Heart left ventricle (tissue), 16 donors: ENCODE measurements around the gene FNBP1. TPM values are rescaled to one million over a fixed set of nuclear protein-coding genes. Genes with fewer than 3 reads are reported as not detected.

Source experiments
- ATAC-seq, 4 donors: fragments of 200-7000 bp; cut with Tn5 transposase; one replicate each; pipeline ENCODE4 v1.9.1; 2020 to 2022; ENCODE audit warnings: moderate library complexity in 4 of 4, mild to moderate bottlenecking in 3 of 4, moderate number of reproducible peaks in 1 of 4
- DNase-seq, 5 donors: peaks; one replicate each; pipeline ENCODE4 v3.0.0-alpha.2; 2020
- H3K27ac ChIP-seq, 12 donors: fragments of 200-600 bp; sonication (generic) in 4 of 12; one replicate each; pipeline versions ENCODE4 v1.5.0 to v1.8.0; 2016 to 2022; ENCODE audit warnings: mild to moderate bottlenecking in 2 of 12
- H3K27me3 ChIP-seq, 9 donors: fragments of 200-600 bp; sonication (generic) in 2 of 9; one replicate each; pipeline versions ENCODE4 v1.5.1 to v1.8.0; 2016 to 2022; ENCODE audit warnings: mild to moderate bottlenecking in 3 of 9
- H3K36me3 ChIP-seq, 9 donors: fragments of 200-600 bp; sonication (generic) in 2 of 9; one replicate each; pipeline versions ENCODE4 v1.5.0 to v1.8.0; 2018 to 2022; ENCODE audit warnings: mild to moderate bottlenecking in 2 of 9
- H3K4me1 ChIP-seq, 12 donors: fragments of 200-600 bp; sonication (generic) in 4 of 12; one replicate each; pipeline versions ENCODE4 v1.5.0 to v1.8.0; 2016 to 2022; ENCODE audit warnings: mild to moderate bottlenecking in 3 of 12
- H3K4me3 ChIP-seq, 12 donors: fragments of 200-600 bp; sonication (generic) in 4 of 12; one replicate each; pipeline versions ENCODE4 v1.5.0 to v1.8.0; 2017 to 2022; ENCODE audit warnings: mild to moderate bottlenecking in 9 of 12, moderate library complexity in 4 of 12
- H3K9me3 ChIP-seq, 12 donors: fragments of 200-600 bp; sonication (generic) in 4 of 12; one replicate each; pipeline versions ENCODE4 v1.5.0 to v1.8.0; 2016 to 2022; ENCODE audit warnings: mild to moderate bottlenecking in 1 of 12
- POLR2A ChIP-seq, 2 donors: fragments of 450-650 bp; IDR thresholded peaks; one replicate each; pipeline ENCODE4 v1.6.1; 2017; ENCODE audit warnings: antibody characterized with exemption in 2 of 2, mild to moderate bottlenecking in 2 of 2, moderate library complexity in 2 of 2
- WGBS, 4 donors: extraction: QIAGEN DNeasy Blood & Tissue Kit in 2 of 4; methylation state at CpG; one replicate each; pipeline versions ENCODE4 v1.1.5 to v1.1.7; 2013 to 2018; 5-methylcytosine and 5-hydroxymethylcytosine counted together
- intact Hi-C, 10 donors: fragments of 100-400 bp; cut with DNase I; formaldehyde crosslinking; loops; one replicate each; pipeline versions ENCODE4 v1.11.1 to v1.14.2; 2022
- polyA plus RNA-seq, 2 donors: library from polyadenylated mRNA; stranded (reverse); fragments of 200-250 nt; gene quantifications; one replicate each; pipeline ENCODE4 v1.2.3, GENCODE V29; 2013
- total RNA-seq, 9 donors: library from RNA; depleted of rRNA in 2 of 9; stranded (reverse); fragments of >200 nt in 2 of 9; fragmentation: NEBNext Ultra II Directional in 3 of 9; extraction: Animal tissue kit (Norgen Biotek cat#: 25700) in 3 of 9; gene quantifications; one replicate each; pipeline versions ENCODE4 v1.1.0 to v1.2.4, GENCODE V29; 2016 to 2023
- TF ChIP-seq, protein P1 (sequence below), 12 donors: fragments of 200-600 bp; sonication (generic) in 4 of 12; IDR thresholded peaks; one replicate each; pipeline versions ENCODE4 v1.5.0 to v1.8.0; 2018 to 2022; ENCODE audit warnings: antibody characterized with exemption in 12 of 12, mild to moderate bottlenecking in 5 of 12
- donor health status: ischemic (EF 13 %, LVEDD 7.1; RV severe dilation, severe dysfunction).
- donor health status: healthy with polysubstance abuse.
- donor health status: DM: no; HTN: yes; CAD: no.
- donor health status: DM: no; HTN: no; CAD: no.
- donor health status: ischemic (EF 25% LVEDD 6.9; RV normal size, moderate dysfunction).
- donor health status: ischemic (EF 25% LVEDD 5.7; RV mildly dilated, moderate dysfunction).
- donor health status: healthy.
- donor health status: DM: yes; HTN: yes; CAD: no.
- donor health status: ischemic (EF 35%, LVEDD 5.7; RV mildly dilated, moderate dysfunction).
- donor health status: nonischemic (EF 11% LVEDD 7.7; RV severe dilation, severe dysfunction).
- donor health status: DM: yes; HTN: yes; CAD: no.
- donor health status: PGD.
- donor health status: ischemic (EF 29% LVEDD 5.4; RV normal size, mild dysfunction).
- donor health status: nonischemic (EF 23%, LVEDD 6.1; RV moderate dilation, normal function).

Gene FNBP1
- total and polyA plus RNA-seq, 11 donors: 6.9 to 47.3 (median 24.1) TPM

DNA sequence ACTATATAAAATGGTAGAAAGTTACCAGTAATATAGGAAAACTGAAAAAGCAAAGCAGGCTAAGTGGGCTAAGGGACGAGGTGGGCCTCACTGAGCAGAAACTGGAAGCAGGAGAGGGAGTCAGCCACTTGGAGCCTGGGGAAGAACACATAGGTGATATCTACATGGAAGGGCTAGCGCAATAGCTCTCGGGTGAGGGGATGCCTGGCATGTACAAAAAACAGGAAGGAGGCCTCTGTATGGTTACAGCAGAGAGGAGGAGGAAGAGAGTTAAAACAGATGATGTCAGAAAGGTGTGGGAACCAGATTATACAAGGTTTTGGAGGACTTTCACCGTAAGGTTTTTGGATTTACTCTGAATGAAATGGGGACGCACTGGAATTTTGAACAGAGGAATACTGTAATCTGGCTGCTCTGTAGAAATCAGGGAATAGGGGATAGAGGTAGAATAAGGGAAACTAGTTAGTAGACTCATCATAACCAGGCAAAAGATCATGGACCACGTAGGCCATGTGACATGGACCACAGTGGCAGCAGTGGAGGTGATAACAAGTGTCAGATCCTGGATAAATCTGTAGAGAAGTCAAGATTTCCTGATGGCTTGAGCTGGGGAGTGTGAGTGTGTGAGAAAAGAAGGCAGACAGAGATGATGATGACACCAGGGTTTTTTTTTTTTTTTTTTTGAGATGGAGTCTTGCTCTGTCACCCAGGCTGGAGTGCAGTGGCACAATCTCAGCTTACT lies 52.5 kb downstream of the FNBP1 start:
- H3K4me1 ChIP-seq: peaks cover 0 to 40% (median 3%) of the 10 kb centered on the region in 12 donors
- H3K4me3 ChIP-seq: no peak overlapping the region
- WGBS, 4 donors: 66 to 75% (median 69%) methylated on average over 6 of the region's 6 CpGs
- intact Hi-C loops: no loop called here
- DNase-seq (no peak), ATAC-seq (peak in 1 of 4 donors; percentile 54)
- TF ChIP-seq, protein P1, sequence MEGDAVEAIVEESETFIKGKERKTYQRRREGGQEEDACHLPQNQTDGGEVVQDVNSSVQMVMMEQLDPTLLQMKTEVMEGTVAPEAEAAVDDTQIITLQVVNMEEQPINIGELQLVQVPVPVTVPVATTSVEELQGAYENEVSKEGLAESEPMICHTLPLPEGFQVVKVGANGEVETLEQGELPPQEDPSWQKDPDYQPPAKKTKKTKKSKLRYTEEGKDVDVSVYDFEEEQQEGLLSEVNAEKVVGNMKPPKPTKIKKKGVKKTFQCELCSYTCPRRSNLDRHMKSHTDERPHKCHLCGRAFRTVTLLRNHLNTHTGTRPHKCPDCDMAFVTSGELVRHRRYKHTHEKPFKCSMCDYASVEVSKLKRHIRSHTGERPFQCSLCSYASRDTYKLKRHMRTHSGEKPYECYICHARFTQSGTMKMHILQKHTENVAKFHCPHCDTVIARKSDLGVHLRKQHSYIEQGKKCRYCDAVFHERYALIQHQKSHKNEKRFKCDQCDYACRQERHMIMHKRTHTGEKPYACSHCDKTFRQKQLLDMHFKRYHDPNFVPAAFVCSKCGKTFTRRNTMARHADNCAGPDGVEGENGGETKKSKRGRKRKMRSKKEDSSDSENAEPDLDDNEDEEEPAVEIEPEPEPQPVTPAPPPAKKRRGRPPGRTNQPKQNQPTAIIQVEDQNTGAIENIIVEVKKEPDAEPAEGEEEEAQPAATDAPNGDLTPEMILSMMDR (IDR thresholded peaks at IDR 0.05): no peak
- no peak for TF ChIP-seq POLR2A (IDR thresholded peaks at IDR 0.05)
- no peaks in the 10 kb centered on the region for H3K27me3 ChIP-seq
- H3K36me3 ChIP-seq: peaks cover 0 to 25% (median 0%) of the 10 kb centered on the region in 9 donors
- H3K27ac ChIP-seq: peak overlapping the region in 2 of 12 donors; percentile 38 to 52
- no peaks in the 10 kb centered on the region for H3K9me3 ChIP-seq

DNA sequence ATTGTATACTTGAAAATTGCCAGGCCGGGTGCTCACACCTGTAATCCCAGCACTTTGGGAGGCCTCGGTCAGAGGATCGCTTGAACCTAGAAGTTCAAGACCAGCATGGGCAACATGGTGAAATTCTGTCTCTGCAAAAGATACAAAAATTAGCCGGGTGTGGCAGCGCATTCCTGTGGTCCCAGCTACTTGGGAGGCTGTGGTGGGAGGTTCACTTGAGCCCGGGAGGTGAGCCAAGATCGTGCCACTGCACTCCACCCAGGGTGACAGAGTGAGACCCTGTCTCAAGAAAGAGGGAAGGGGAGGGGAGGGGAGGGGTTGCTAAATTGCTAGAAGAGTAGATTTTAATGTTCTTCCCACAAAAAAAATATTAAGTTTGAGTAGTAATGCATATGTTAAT lies 53.2 kb downstream of the FNBP1 start:
- H3K27ac ChIP-seq: peak overlapping the region in 2 of 12 donors; percentile 38 to 52
- H3K36me3 ChIP-seq: peaks cover 0 to 25% (median 0%) of the 10 kb centered on the region in 9 donors
- H3K27me3 ChIP-seq: no peaks in the 10 kb centered on the region
- WGBS, 4 donors: 76 to 84% (median 81%) methylated on average over 7 of the region's 7 CpGs
- ATAC-seq (no peak), DNase-seq (no peak)
- no peak for TF ChIP-seq POLR2A (IDR thresholded peaks at IDR 0.05)
- TF ChIP-seq, protein P1 (IDR thresholded peaks at IDR 0.05): no peak
- no peaks in the 10 kb centered on the region for H3K9me3 ChIP-seq
- peaks cover 0 to 34% (median 0%) of the 10 kb centered on the region in 12 donors for H3K4me1 ChIP-seq
- intact Hi-C loops: no loop called here
- H3K4me3 ChIP-seq: no peak overlapping the region

DNA sequence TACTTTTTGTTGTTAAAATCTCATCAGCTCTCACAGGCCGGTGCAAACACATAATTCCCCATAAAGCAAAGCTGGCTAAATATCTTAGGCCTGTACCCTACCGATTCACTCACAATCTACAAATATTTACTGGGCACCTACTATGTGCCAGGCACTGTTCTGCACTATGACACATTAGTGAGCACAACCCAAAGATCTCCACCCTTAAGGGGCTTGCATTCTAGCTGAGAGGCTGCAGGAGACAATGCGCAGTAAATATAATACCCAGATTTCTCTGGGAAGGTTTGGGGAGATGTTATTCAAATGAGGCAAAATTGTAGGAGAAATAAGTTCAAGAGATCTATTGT lies 53.7 kb downstream of the FNBP1 start:
- DNase-seq (no peak), ATAC-seq (no peak)
- H3K4me3 ChIP-seq: no peak overlapping the region
- 93 to 96% (median 95%) methylated on average over 3 of the region's 3 CpGs for WGBS, 4 donors
- peaks cover 0 to 21% (median 0%) of the 10 kb centered on the region in 9 donors for H3K36me3 ChIP-seq
- TF ChIP-seq, protein P1 (IDR thresholded peaks at IDR 0.05): no peak
- no peak for TF ChIP-seq POLR2A (IDR thresholded peaks at IDR 0.05)
- H3K27ac ChIP-seq: no peak overlapping the region
- peaks cover 0 to 36% (median 0%) of the 10 kb centered on the region in 12 donors for H3K4me1 ChIP-seq
- no peaks in the 10 kb centered on the region for H3K9me3 ChIP-seq
- no peaks in the 10 kb centered on the region for H3K27me3 ChIP-seq
- intact Hi-C loops: no loop called here

DNA sequence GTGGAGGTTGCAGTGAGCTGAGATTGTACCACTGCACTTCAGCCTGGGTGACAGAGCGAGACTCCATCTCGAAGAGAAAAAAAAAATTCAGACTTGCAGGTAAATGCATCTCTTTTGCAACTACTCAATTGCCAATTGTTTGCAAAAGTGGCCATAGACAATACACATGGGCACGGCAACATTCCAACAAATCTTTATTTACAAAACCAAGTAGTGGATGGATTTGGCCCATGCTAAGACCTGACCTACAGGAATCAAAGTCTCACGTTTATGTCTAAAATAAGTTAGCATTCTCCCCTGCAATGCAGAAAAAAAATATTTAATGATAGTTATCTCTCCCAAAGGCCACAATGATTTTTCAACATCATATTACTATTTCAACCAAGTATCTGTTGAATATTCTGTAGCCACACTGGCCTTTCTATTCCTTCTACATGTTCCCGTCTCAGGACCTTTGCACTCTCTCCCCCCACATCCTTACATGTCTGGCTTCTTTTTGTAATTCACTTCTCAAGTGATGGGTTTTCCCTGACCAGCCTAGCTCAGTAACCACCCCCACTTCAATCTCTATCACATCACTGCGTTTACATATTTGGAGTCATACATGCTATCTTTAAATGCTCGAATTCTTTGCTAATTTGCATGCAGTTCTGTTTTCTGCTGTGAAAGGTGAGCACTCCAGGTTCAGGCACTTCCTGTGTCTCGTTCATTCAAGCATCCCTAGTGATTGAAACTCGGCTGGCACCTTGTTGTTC lies 54.2 kb downstream of the FNBP1 start:
- ATAC-seq (no peak), DNase-seq (no peak)
- H3K9me3 ChIP-seq: no peaks in the 10 kb centered on the region
- H3K27ac ChIP-seq: no peak overlapping the region
- no peaks in the 10 kb centered on the region for H3K27me3 ChIP-seq
- H3K4me3 ChIP-seq: no peak overlapping the region
- peaks cover 0 to 41% (median 2%) of the 10 kb centered on the region in 12 donors for H3K4me1 ChIP-seq
- H3K36me3 ChIP-seq: peaks cover 0 to 16% (median 0%) of the 10 kb centered on the region in 9 donors
- intact Hi-C loops: no loop called here
- WGBS, 4 donors: 84 to 90% (median 89%) methylated on average over 9 of the region's 9 CpGs
- no peak for TF ChIP-seq POLR2A (IDR thresholded peaks at IDR 0.05)
- TF ChIP-seq, protein P1 (IDR thresholded peaks at IDR 0.05): no peak
